Measurements from ENCODE around the gene GABRA6.
A peak's percentile ranks its signal among the peaks of the same experiment; 100 is the strongest.
"Not testable (repeated sequence)": the region's sequence is repeated elsewhere in the genome, so short reads cannot be mapped to it uniquely, and the experiment has no call there.

Gene GABRA6

DNA sequence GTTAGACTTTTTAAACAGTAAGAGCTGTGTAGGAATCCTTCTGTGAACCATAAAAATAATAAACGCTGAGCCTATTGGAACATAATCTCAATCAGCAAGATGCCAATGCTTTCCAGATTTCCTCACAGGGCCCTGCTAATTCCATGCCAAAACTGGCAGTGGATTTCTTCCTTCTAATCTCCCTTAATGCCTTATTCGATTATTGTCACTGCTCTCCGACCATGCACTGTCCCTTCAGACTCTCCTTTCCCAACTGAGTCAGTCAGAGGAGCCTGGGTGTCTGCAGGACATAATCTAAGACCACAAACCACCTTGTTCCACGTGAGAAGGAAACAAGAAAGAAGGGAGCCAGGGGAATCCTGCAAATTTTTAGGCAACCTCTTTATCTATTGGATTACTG is at the start of gene GABRA6:
TSS of gene GABRA6 (plus strand) at position 261 of the 400 bp plus-strand sequence. CDS start 269 bp downstream, outside the sequence.
- no peak for DNase-seq

GRCh38 chr5:161637591-161637990 is 47.9 kb upstream of the GABRA6 start:
- DNase-seq: no peak

DNA sequence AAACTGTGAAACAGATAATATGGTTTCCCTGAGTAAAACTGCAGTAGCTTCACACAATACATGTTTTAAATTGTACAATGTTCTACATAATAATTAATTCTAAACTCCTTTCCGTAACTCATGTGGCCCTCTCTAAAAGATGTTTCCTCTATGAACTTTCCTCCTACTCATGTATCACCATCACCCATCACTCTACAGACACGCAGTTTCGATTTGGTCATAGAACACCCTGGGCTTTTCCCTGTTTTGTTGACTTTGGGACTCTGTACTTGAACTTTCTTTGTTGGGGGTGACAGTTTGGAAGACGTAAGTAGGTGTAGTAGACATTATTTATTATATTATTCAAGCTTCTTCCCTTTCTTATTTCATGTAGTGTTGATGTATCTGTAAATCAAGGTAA is 44.1 kb upstream of the GABRA6 start:
- DNase-seq: no peak

GRCh38 chr5:161645264-161645663 is 40.3 kb upstream of the GABRA6 start:
- no peak for DNase-seq

DNA sequence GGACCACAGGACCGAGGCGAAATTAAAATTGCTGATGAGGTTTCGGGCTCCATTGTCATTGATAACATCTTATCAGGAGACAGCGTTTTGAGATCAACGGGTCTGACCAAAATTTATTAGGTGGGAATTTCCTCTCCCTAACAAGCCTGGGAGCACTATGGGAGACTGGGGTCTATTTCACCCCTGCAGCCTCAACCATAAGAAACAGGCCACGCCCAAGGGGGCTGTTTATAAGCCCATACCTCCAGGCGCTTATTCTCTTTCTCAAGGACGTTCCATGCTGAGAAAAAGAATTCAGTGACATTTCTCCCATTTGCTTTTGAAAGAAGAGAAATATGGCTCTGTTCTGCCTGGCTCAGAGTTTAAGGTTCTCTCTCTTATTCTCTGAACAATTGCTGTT is 33.6 kb upstream of the GABRA6 start:
- not testable (repeated sequence) for DNase-seq

DNA sequence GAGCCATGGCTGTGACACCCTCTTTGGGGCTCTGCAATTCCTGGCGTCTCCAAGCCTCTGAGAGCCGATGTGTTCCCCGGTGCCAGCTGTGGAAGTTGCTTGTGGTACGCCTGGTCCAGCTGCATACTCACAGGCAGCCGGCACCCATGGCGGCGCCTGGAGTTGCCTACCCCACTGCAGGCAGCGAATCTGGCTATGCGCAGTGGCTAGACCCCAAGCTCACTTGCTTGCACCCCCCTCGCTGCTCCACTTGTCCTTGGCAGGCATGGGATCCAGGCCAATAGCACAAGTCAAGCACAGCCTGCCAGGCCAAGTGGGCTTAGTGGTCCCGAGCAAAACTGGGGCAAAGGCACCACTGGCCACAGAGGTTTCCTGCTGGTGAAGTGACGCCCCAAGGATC is 24.7 kb upstream of the GABRA6 start:
- peak; percentile 9 for DNase-seq

GRCh38 chr5:161663431-161663830 is 22.1 kb upstream of the GABRA6 start:
- DNase-seq: no peak

- no peak for DNase-seq
Measured at GRCh38 chr5:161676103-161676502, 9.4 kb upstream of the GABRA6 start.

GRCh38 chr5:161686149-161686548 is 628 bp downstream of the GABRA6 start:
- no peak for DNase-seq

DNA sequence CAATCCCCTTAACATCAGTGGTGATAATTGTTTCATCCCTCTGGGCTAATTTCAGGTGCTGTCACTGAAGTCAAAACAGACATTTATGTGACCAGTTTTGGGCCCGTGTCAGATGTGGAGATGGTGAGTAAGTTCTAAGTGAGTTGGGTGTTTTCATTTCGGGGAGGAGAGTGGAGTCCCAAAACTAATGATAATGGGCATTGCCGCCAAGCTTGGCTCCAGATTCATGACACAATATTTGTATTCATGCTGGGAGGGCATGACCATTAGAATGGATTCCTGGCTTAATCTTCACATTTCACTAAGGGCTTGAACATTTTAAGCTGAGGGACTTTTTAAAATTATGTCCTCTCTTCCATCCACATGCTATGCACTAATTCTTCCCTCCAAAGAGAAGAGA is 1.4 kb downstream of the GABRA6 start:
- no peak for DNase-seq

DNA sequence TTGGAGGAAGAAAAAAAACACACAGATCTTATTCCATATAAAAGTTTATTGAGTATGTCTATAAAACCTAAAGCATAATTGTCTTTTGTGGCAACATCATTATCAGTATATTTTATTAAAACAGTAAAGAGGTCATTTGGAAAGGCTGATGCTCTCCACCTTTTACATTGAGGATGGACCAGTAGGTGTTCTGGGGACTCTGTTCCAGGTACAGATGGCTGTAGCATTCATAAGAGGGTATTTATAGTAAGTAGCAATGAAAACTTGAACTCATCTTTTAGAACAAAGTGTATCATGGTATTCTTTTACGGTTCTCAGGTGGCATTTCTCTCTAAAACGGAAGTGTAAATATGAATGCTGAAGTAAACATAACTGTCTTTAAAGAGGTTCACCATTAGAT is 1.8 kb downstream of the GABRA6 start:
- DNase-seq: no peak

- no peak for DNase-seq
Measured at GRCh38 chr5:161691911-161692310, 6.4 kb downstream of the GABRA6 start.

- no peak for DNase-seq
Measured at GRCh38 chr5:161697001-161697400, 11.5 kb downstream of the GABRA6 start.

DNA sequence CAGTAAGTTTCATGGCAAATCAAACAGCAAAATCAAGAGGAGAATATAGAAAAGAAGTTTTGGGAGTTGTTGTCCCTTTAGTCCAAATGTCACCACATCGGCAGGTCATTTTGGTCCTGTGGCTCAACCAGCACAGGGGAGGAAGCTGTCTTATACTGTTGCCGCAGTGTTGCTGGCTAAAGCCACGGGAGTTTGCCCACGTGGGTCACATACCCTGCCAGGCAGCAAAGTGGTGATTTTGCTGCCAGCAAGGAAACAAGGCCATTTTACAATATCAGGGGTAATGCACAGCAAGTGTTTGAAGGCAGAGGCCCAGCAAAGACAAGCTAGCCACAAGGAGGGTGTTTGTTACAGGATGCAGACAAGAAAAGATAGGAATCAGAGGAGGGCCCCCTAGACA is 14.5 kb downstream of the GABRA6 start:
- no peak for DNase-seq

DNA sequence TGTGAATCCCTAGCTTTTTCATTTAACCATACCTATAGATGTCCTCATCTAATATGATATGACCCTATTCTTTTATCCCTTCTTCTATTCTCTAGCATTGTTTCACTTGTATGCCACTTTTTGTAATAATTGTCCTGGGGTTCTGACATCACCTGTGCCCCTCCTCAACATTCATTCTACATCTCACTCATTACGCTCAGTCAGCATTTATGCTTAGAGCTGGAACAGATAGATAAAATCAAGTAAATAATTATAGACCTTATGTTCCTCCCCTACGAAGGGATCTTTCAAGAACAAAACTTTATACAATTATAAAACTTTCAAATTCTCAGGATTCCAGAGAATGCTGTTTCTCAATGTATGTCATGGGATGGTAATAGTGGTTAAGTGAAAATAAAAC is 18.0 kb downstream of the GABRA6 start:
- no peak for DNase-seq

- no peak for DNase-seq
Measured at GRCh38 chr5:161707382-161707781, 21.9 kb downstream of the GABRA6 start.

GRCh38 chr5:161709239-161709638 is 23.7 kb downstream of the GABRA6 start:
- no peak for DNase-seq

- DNase-seq: no peak
Measured at GRCh38 chr5:161713042-161713441, 27.5 kb downstream of the GABRA6 start.

DNA sequence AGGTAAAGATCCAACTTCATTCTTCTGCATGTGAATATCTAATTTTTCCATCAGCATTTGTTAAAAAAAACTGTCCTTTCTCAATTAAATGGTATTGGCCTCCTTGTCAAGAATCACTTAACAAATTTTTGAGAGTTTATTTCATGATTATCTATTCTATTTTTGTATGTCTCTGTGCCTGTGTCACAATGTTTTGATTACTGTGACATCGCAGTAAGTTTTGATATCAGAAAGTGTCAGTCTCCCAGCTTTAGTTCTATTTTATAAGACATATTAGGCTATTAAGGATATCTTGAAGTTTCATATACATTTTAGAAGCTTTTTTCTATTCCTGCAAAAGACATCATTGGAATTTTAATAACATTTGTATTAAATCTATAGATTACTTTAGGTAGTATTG is 33.6 kb downstream of the GABRA6 start:
- no peak for DNase-seq

DNA sequence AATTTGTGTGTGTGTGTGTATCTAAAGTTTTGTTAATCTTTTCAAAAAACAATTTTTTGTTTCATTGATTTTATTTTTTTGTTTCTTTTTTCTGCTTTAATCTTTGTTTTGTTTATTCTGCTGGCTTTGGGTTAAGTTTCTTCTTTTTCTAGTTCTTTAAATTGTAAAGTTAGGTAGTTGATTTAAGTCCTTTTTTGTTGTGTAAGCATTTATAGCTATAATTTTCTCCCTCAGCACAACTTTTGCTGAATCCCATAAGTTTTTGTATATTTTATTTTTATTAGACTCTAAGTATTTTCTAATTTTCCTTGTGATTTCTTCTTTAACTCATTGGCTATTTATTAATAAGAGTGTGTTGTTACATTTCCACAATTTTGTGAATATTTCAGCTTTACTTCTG is 34.9 kb downstream of the GABRA6 start:
- no peak for DNase-seq

DNA sequence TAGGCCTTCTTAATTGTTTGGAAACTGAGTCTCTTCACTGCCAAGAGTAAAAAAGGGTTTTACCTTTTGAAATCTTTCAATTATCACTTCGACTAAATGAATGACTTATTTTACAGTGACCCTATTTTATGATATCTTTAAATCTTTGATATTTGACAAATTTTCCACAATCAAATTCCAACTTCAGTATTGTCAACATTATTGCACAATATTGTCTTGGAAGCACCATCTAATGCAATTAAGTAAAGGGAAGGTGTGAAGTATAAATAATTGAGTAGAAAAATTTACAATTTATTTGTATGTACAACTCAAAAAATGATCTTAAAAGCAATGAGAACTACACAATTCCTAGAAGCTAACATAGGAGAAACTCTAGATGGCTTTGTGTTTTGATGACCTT is 49.2 kb downstream of the GABRA6 start:
- no peak for DNase-seq

- no peak for DNase-seq
Measured at GRCh38 chr5:161740433-161740832, 54.9 kb downstream of the GABRA6 start.

DNA sequence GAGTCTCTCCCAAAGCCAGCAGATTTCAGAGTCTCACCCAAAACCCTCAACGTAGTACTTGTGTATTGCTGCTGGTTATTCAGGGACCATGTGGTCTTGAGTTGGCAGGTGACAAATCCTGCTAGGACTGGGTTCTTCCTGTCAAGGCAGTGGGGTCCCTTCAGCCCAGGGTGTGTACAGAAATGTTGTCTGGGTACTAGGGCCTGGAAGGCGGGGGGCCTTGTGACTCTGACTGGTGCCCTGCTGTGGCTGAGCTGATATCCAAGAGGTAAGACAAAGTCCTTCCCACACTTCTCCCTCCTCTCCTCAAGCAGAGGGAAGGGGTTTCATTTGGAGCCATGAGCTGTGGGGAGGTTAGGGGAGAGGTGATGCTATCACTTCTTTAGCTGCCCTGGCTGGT is 58.8 kb downstream of the GABRA6 start:
- no peak for DNase-seq

DNA sequence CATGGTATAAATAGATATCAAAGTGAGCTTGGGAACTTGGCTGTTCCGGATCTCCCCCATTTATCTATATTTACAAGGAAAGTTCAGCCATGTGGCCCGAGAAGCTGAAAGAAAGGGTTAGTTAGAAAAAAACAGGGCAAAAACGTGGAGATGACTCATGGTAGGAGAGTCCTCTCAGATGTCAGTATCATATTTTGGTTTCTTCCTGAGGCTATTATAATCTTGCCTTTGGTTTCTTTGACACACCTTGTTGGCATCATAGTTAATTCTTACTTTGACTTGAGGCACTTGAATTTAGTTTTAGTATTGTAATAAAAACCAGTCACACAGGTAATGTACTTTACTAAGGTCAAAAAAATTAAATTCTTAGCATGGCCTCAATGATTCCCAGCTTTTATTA is 59.9 kb downstream of the GABRA6 start:
- no peak for DNase-seq

DNA sequence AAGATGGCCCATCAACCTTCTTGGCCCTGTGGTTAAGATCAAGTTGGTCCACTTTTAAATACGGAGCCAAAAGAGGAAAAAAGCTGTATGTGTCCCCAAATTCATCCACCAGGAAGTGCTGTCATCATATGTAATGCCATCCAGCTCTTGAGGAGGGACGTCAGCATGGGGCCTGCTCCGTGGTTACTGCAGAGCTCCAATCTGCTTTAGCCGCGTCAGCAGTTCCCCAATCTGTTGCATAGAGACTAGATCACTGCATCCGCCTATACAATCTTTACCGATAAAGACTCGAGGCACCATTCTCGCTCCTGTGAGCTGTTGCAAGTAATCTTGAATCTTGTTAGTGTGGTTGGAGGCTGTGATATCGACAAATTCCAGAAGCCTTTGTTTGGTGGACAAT is 65.7 kb downstream of the GABRA6 start:
- DNase-seq: no peak
